HG03103 (cell line): ENCODE results near the gene RALB.
"Not testable (repeated sequence)": the region's sequence is repeated elsewhere in the genome, so short reads cannot be mapped to it uniquely, and the experiment has no call there.

Experiments used
- ATAC-seq: cut with Tn5 transposase; IDR thresholded peaks from one replicate; pipeline ENCODE4 v1.9.1; 2021; ENCODE audit warnings: low read depth; ENCODE audit not compliant: unreplicated experiment

Gene RALB

GRCh38 chr2:120240901-120241429, 11.7 kb upstream of the RALB start:
- ATAC-seq: no peak

- no peak for ATAC-seq
Observed at GRCh38 chr2:120241684-120242083, 11.0 kb upstream of the RALB start.

- ATAC-seq: no peak
Observed at GRCh38 chr2:120243211-120243610, 9.4 kb upstream of the RALB start.

- ATAC-seq: no peak
Observed at GRCh38 chr2:120243875-120244553, 8.6 kb upstream of the RALB start.

- no peak for ATAC-seq
Observed at GRCh38 chr2:120244656-120245519, 7.8 kb upstream of the RALB start.

- no peak for ATAC-seq
Observed at GRCh38 chr2:120245520-120246332, 6.9 kb upstream of the RALB start.

GRCh38 chr2:120246546-120247300, 5.9 kb upstream of the RALB start:
- no peak for ATAC-seq

- no peak for ATAC-seq
Observed at GRCh38 chr2:120247851-120248250, 4.8 kb upstream of the RALB start.

GRCh38 chr2:120250640-120251039, 2.0 kb upstream of the RALB start:
- ATAC-seq: no peak

GRCh38 chr2:120251078-120251477, 1.6 kb upstream of the RALB start:
- ATAC-seq: no peak

- ATAC-seq: no peak
Observed at GRCh38 chr2:120251880-120252224, 800 bp upstream of the RALB start.

GRCh38 chr2:120253021-120253882, 600 bp downstream of the RALB start:
- ATAC-seq: peak; percentile 25

GRCh38 chr2:120254178-120254577, 1.5 kb downstream of the RALB start:
- no peak for ATAC-seq

GRCh38 chr2:120255071-120255470, 2.4 kb downstream of the RALB start:
- no peak for ATAC-seq

GRCh38 chr2:120255986-120256650, 3.5 kb downstream of the RALB start:
- ATAC-seq: no peak

GRCh38 chr2:120256651-120257000, 4.0 kb downstream of the RALB start:
- ATAC-seq: no peak

- ATAC-seq: no peak
Observed at GRCh38 chr2:120257522-120257921, 4.9 kb downstream of the RALB start.

GRCh38 chr2:120258196-120258595, 5.5 kb downstream of the RALB start:
- no peak for ATAC-seq

GRCh38 chr2:120259939-120260338, 7.3 kb downstream of the RALB start:
- not testable (repeated sequence) for ATAC-seq
